HL-60/S4 (cell line): Measurements from ENCODE around the gene ZNF771.
"Not testable (repeated sequence)": the region's sequence is repeated elsewhere in the genome, so short reads cannot be mapped to it uniquely, and the experiment has no call there.

Experiments used
- in situ Hi-C: fragments of 300-500 bp; cut with MboI; formaldehyde crosslinking; loops from 2 replicates; pipeline ENCODE4 v1.14.3; 2022; ENCODE audit warnings: low sequenced_read_pairs

The ZNF771 gene

GRCh38 chr16:30428055-30428454, 20.6 kb downstream of the ZNF771 start:
- in situ Hi-C loops = no loop called here

- in situ Hi-C loops = no loop called here
Observed at GRCh38 chr16:30429418-30429677, 21.9 kb downstream of the ZNF771 start.

GRCh38 chr16:30429678-30430427, 22.4 kb downstream of the ZNF771 start, which contains the start of gene DCTPP1:
TSS of gene DCTPP1 (minus strand) at chr16:30430030. CDS start at chr16:30429980, 50 bp downstream.
- in situ Hi-C loops = loop anchor here (10.0 kb wide), 1 partner anchor 175 kb away; no protein-coding TSS in a partner anchor

- in situ Hi-C loops = loop anchor here (10.0 kb wide), 1 partner anchor 174 kb away; no protein-coding TSS in a partner anchor
Observed at GRCh38 chr16:30430428-30430970, 23.1 kb downstream of the ZNF771 start.

- in situ Hi-C loops = loop anchor here (10.0 kb wide), 1 partner anchor 170 kb away; no protein-coding TSS in a partner anchor
Observed at GRCh38 chr16:30434852-30435251, 27.4 kb downstream of the ZNF771 start.

GRCh38 chr16:30437511-30438046, 30.2 kb downstream of the ZNF771 start:
- in situ Hi-C loops = loop anchor here (10.0 kb wide), 1 partner anchor 167 kb away; no protein-coding TSS in a partner anchor

- in situ Hi-C loops = loop anchor here (10.0 kb wide), 1 partner anchor 166 kb away; no protein-coding TSS in a partner anchor
Observed at GRCh38 chr16:30438835-30439234, 31.4 kb downstream of the ZNF771 start.

- in situ Hi-C loops = loop anchor here (10.0 kb wide), 1 partner anchor 165 kb away; no protein-coding TSS in a partner anchor
Observed at GRCh38 chr16:30439720-30440348, 32.4 kb downstream of the ZNF771 start.

- in situ Hi-C loops = no loop called here
Observed at GRCh38 chr16:30443631-30444030, 36.2 kb downstream of the ZNF771 start.

- in situ Hi-C loops = no loop called here
Observed at GRCh38 chr16:30444231-30445148, 37.1 kb downstream of the ZNF771 start.

GRCh38 chr16:30445149-30445407, 37.7 kb downstream of the ZNF771 start:
- in situ Hi-C loops = no loop called here

GRCh38 chr16:30445408-30446202, 38.2 kb downstream of the ZNF771 start, which contains the start of gene SEPHS2:
TSS of gene SEPHS2 (minus strand) at chr16:30445874. CDS start at chr16:30445727, 147 bp downstream.
- in situ Hi-C loops = no loop called here

GRCh38 chr16:30446203-30446595, 38.8 kb downstream of the ZNF771 start:
- in situ Hi-C loops = no loop called here

GRCh38 chr16:30447512-30448226, 40.3 kb downstream of the ZNF771 start:
- in situ Hi-C loops = no loop called here

- in situ Hi-C loops = no loop called here
Observed at GRCh38 chr16:30449116-30449435, 41.7 kb downstream of the ZNF771 start.

GRCh38 chr16:30452709-30453580, 45.5 kb downstream of the ZNF771 start:
- in situ Hi-C loops = not testable (repeated sequence)

- in situ Hi-C loops = no loop called here
Observed at GRCh38 chr16:30456302-30456701, 48.9 kb downstream of the ZNF771 start.

GRCh38 chr16:30457256-30457655, 49.9 kb downstream of the ZNF771 start:
- in situ Hi-C loops = no loop called here
